RWPE2 (cell line): ENCODE results near the gene LUZP1.

Experiments used
- ATAC-seq: fragments of 200-7000 bp; cut with Tn5 transposase; 3 replicates; pipeline ENCODE4 v1.9.1; 2021; ENCODE audit warnings: low read depth
- DNase-seq: peaks from one replicate; pipeline ENCODE4 v3.0.0-alpha.2; 2020; ENCODE audit warnings: low spot score
- H3K27ac ChIP-seq: fragments of 450-650 bp; 2 replicates; pipeline ENCODE4 v1.5.1; 2017; ENCODE audit warnings: mild to moderate bottlenecking; ENCODE audit not compliant: poor library complexity, severe bottlenecking
- H3K27me3 ChIP-seq: fragments of 250-450 bp; sonication (Bioruptor Pico); 2 replicates; pipeline ENCODE4 v1.5.1; 2021; ENCODE audit warnings: mild to moderate bottlenecking, moderate library complexity; ENCODE audit not compliant: insufficient read depth, poor library complexity, severe bottlenecking
- H3K36me3 ChIP-seq: fragments of 250-450 bp; sonication (Bioruptor Pico); 2 replicates; pipeline ENCODE4 v1.5.1; 2020; ENCODE audit warnings: low read depth, mild to moderate bottlenecking, moderate library complexity
- H3K4me1 ChIP-seq: fragments of 250-450 bp; sonication (Bioruptor Pico); 2 replicates; pipeline ENCODE4 v1.5.1; 2021; ENCODE audit warnings: mild to moderate bottlenecking, moderate library complexity; ENCODE audit not compliant: insufficient read depth, poor library complexity, severe bottlenecking
- H3K4me3 ChIP-seq: fragments of 250-450 bp; sonication (Bioruptor Pico); 2 replicates; pipeline ENCODE4 v1.5.1; 2021; ENCODE audit warnings: mild to moderate bottlenecking, moderate library complexity; ENCODE audit not compliant: severe bottlenecking
- H3K9me3 ChIP-seq: fragments of 250-450 bp; sonication (Bioruptor Pico); 2 replicates; pipeline ENCODE4 v1.5.1; 2021; ENCODE audit warnings: mild to moderate bottlenecking, moderate library complexity; ENCODE audit not compliant: severe bottlenecking
- TF ChIP-seq, protein P1 (sequence below): fragments of 450-650 bp; IDR thresholded peaks from one replicate; pipeline ENCODE4 v1.5.1; 2017; ENCODE audit warnings: mild to moderate bottlenecking, moderate library complexity; ENCODE audit not compliant: poor library complexity, severe bottlenecking

LUZP1 gene

DNA sequence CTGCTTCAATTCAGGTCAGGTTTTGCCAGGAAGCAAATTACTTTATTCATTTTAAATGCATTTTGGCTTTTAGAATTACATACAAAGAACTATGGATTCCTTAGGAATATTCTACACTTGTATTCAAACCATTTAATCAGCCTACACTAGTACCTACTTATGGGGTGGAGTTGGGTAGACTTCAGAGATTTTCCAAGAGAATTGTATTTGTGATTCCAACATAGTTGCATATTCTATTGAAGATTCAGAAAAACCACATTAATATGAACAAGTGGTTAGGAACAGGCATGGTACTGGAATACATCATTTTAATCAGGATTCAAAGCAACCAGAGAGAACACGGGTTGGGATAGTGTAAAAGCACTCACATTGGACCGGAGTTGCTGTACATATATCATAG lies 33.4 kb downstream of the LUZP1 start:
- Histone ChIP-seq H3K4me3 (no peak overlapping the region), H3K9me3 (no peaks in the 10 kb centered on the region), H3K27me3 (no peaks in the 10 kb centered on the region), H3K27ac (no peak overlapping the region), H3K36me3 (peaks cover 10% of the 10 kb centered on the region; the same call in 1 of the 2 replicates), H3K4me1 (peaks cover 31% of the 10 kb centered on the region)
- TF ChIP-seq, protein P1, sequence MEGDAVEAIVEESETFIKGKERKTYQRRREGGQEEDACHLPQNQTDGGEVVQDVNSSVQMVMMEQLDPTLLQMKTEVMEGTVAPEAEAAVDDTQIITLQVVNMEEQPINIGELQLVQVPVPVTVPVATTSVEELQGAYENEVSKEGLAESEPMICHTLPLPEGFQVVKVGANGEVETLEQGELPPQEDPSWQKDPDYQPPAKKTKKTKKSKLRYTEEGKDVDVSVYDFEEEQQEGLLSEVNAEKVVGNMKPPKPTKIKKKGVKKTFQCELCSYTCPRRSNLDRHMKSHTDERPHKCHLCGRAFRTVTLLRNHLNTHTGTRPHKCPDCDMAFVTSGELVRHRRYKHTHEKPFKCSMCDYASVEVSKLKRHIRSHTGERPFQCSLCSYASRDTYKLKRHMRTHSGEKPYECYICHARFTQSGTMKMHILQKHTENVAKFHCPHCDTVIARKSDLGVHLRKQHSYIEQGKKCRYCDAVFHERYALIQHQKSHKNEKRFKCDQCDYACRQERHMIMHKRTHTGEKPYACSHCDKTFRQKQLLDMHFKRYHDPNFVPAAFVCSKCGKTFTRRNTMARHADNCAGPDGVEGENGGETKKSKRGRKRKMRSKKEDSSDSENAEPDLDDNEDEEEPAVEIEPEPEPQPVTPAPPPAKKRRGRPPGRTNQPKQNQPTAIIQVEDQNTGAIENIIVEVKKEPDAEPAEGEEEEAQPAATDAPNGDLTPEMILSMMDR = no peak
- DNase-seq = no peak
- ATAC-seq = no peak

DNA sequence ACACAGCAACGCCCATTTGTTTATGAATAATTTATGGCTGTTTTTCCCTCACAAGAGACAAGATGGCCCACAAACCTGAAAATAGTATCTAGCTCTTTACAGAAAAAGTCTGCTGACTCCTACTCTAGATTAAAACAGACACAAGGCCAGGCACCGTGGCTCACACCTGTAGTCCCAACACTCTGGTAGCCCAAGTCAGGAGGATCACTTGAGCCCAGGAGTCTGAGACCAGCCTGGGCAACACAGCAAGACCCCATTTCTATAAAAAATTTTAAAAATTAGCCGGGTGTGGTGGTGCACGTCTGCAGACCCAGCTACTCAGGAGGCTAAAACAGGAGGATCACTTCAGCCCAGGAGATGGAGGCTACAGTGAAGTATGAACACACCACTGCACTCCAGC lies 34.6 kb downstream of the LUZP1 start:
- H3K36me3 ChIP-seq = peaks cover 5% of the 10 kb centered on the region; the same call in 1 of the 2 replicates
- TF ChIP-seq, protein P1 = no peak
- no peak overlapping the region for H3K27ac ChIP-seq
- no peak overlapping the region for H3K4me3 ChIP-seq
- no peaks in the 10 kb centered on the region for H3K27me3 ChIP-seq
- no peak for DNase-seq
- ATAC-seq = no peak
- H3K9me3 ChIP-seq = no peaks in the 10 kb centered on the region
- peaks cover 40% of the 10 kb centered on the region for H3K4me1 ChIP-seq

DNA sequence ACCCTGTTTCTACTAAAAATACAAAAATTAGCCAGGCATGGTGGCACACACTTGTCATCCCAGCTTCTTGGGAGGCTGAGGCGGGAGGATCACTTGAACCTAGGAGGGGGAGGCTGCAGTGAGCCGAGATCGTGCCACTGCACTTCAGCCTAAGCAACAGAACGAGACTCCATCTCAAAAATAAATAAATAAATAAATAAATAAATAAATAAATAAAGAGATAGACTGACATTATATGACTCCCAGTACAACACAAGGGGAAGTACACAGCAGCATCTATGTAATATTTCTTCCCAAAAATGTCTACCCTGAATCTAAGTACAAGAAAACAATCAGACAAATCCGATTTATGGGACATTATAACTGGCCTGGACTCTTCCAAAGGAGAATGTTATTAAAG lies 35.1 kb downstream of the LUZP1 start:
- Histone ChIP-seq H3K36me3 (peaks cover 5% of the 10 kb centered on the region; the same call in 1 of the 2 replicates), H3K4me3 (no peak overlapping the region), H3K9me3 (no peaks in the 10 kb centered on the region), H3K4me1 (peaks cover 45% of the 10 kb centered on the region), H3K27ac (peak overlapping the region; percentile 80), H3K27me3 (no peaks in the 10 kb centered on the region)
- TF ChIP-seq, protein P1 = no peak
- DNase-seq = no peak
- ATAC-seq = no peak

DNA sequence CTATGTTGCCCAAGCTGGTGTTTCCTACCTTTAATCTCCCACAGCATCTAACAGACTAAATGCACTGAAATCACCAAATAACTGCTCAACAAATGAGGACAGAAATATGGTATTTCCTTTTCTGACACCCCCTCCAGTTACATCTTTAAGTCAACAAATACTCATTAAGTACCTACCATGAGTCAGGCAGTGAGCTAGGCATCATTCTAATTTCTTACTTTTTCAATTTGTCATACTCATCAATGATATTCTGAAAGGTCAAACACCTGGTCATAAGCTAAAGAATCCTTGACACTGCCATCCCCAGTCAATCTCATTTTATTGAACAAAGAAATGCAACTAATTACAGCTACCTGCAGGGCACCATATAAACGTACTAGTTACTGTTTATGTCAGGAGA lies 36.6 kb downstream of the LUZP1 start:
- no peaks in the 10 kb centered on the region for H3K9me3 ChIP-seq
- peaks cover 58% of the 10 kb centered on the region for H3K4me1 ChIP-seq
- no peak for DNase-seq
- H3K4me3 ChIP-seq = no peak overlapping the region
- peak overlapping the region; percentile 80 for H3K27ac ChIP-seq
- peak; percentile 67 for ATAC-seq
- TF ChIP-seq, protein P1 = no peak
- H3K27me3 ChIP-seq = no peaks in the 10 kb centered on the region
- H3K36me3 ChIP-seq = no peaks in the 10 kb centered on the region

DNA sequence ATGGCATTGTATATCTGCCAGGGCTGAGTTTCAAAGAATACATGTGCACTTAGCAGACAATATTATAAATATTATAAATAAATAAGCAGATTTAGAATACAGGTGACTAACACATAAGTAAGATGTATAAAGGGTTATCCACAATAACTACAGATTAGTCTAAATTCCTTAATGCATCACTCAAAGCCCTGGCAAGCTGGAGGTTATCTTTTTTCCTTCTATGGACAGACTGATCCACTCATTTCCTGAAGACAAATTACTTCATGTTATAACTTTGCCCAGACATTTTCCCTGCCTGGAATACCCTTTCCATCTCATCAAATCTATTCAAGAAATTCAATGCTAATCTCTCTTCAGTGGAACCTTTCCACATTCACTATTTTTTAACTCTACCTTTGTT lies 38.8 kb downstream of the LUZP1 start:
- TF ChIP-seq, protein P1 = no peak
- DNase-seq = no peak
- peak; percentile 41 for ATAC-seq
- Histone ChIP-seq H3K27ac (peak overlapping the region; percentile 80), H3K36me3 (no peaks in the 10 kb centered on the region), H3K9me3 (no peaks in the 10 kb centered on the region), H3K27me3 (no peaks in the 10 kb centered on the region), H3K4me1 (peaks cover 75% of the 10 kb centered on the region), H3K4me3 (no peak overlapping the region)
